Measurements from ENCODE around the gene FGF12. TPM values are rescaled to one million over a fixed set of nuclear protein-coding genes. Genes with fewer than 3 reads are reported as not detected.

The FGF12 gene
- total RNA-seq, 1 donor from 2014 or later: 7.0 TPM

DNA sequence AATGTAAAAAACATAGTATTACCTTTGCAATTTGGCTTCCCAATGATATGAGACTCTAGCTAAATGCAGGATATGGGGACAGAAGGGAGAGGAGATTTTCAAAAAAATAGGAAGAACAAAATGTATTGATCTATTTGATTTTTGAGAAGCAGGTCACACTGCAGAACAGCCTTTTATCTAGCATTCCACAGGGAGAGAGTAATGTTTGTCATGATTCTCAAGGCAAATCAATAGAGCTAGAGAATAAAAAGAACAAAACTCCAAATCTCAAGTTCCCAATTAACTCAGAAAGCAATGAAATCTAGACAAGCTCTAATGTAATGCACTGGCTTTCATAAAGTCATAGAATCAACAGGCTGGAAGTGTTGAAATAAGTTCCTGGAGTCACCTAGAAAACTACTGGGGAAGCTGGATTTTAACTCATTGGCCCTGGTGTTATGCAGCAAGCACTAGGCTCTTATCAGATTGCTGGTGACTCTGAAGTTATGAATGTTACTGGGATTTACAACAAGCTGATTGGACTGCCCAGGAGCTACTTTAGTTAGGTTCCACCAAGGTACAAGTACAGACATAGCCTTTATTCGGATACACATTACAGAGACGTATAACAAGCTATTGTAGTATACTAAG lies 442.8 kb downstream of the FGF12 start:
- no peaks in the 10 kb centered on the region for H3K9me3 ChIP-seq (ENCODE audit: low read depth)
- TF ChIP-seq EZH2 (IDR thresholded peaks at IDR 0.05) (no peak), EZH2phosphoT487 (IDR thresholded peaks at IDR 0.05) (no peak)
- TF ChIP-seq, protein P1, sequence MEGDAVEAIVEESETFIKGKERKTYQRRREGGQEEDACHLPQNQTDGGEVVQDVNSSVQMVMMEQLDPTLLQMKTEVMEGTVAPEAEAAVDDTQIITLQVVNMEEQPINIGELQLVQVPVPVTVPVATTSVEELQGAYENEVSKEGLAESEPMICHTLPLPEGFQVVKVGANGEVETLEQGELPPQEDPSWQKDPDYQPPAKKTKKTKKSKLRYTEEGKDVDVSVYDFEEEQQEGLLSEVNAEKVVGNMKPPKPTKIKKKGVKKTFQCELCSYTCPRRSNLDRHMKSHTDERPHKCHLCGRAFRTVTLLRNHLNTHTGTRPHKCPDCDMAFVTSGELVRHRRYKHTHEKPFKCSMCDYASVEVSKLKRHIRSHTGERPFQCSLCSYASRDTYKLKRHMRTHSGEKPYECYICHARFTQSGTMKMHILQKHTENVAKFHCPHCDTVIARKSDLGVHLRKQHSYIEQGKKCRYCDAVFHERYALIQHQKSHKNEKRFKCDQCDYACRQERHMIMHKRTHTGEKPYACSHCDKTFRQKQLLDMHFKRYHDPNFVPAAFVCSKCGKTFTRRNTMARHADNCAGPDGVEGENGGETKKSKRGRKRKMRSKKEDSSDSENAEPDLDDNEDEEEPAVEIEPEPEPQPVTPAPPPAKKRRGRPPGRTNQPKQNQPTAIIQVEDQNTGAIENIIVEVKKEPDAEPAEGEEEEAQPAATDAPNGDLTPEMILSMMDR (IDR thresholded peaks at IDR 0.05): no peak
- H3K4me3 Mint-ChIP-seq: no peak overlapping the region
- H4K20me1 ChIP-seq (ENCODE audit: low read depth): no peaks in the 10 kb centered on the region
- no peak overlapping the region for H2AFZ ChIP-seq (replicated peaks)
- H3K27me3 ChIP-seq: no peaks in the 10 kb centered on the region
- no peak for DNase-seq (ENCODE audit: low spot score)
- peaks cover 4% of the 10 kb centered on the region for H3K36me3 Mint-ChIP-seq
- H3K4me2 ChIP-seq: no peak overlapping the region
- peaks cover 25% of the 10 kb centered on the region for H3K4me1 Mint-ChIP-seq
- H3K4me1 ChIP-seq: no peaks in the 10 kb centered on the region
- no peaks in the 10 kb centered on the region for H3F3A ChIP-seq (ENCODE audit: low read depth)
- H3K9me3 Mint-ChIP-seq: peaks cover 3% of the 10 kb centered on the region
- H3K9ac ChIP-seq: no peak overlapping the region
- H3K27ac ChIP-seq: no peak overlapping the region
- H3K79me2 ChIP-seq (ENCODE audit: low read depth): no peaks in the 10 kb centered on the region
- no peaks in the 10 kb centered on the region for H3K27me3 Mint-ChIP-seq (ENCODE audit: insufficient read depth, low read depth)
- no peak overlapping the region for H3K27ac Mint-ChIP-seq
- H3K36me3 ChIP-seq: no peaks in the 10 kb centered on the region
- H3K4me3 ChIP-seq: no peak overlapping the region

GRCh38 chr3:192281207-192281880 lies 446.0 kb downstream of the FGF12 start:
- Mint-ChIP-seq H3K4me1 (peaks cover 25% of the 10 kb centered on the region), H3K4me3 (no peak overlapping the region), H3K9me3 (no peaks in the 10 kb centered on the region), H3K36me3 (no peaks in the 10 kb centered on the region), H3K27ac (peak overlapping the region; percentile 62), H3K27me3 (ENCODE audit: insufficient read depth, low read depth) (no peaks in the 10 kb centered on the region)
- Histone ChIP-seq H3K27ac (no peak overlapping the region), H3K4me2 (no peak overlapping the region), H4K20me1 (ENCODE audit: low read depth) (no peaks in the 10 kb centered on the region), H3K9me3 (ENCODE audit: low read depth) (no peaks in the 10 kb centered on the region), H3K27me3 (no peaks in the 10 kb centered on the region), H3K36me3 (no peaks in the 10 kb centered on the region), H3K79me2 (ENCODE audit: low read depth) (no peaks in the 10 kb centered on the region), H3K9ac (no peak overlapping the region), H3K4me1 (no peaks in the 10 kb centered on the region), H3F3A (ENCODE audit: low read depth) (no peaks in the 10 kb centered on the region), H2AFZ (replicated peaks) (no peak overlapping the region), H3K4me3 (no peak overlapping the region)
- peak; percentile 34 for DNase-seq (ENCODE audit: low spot score)
- TF ChIP-seq, protein P1 (IDR thresholded peaks at IDR 0.05): no peak
- no peak for TF ChIP-seq EZH2 (IDR thresholded peaks at IDR 0.05)
- no peak for TF ChIP-seq EZH2phosphoT487 (IDR thresholded peaks at IDR 0.05)

- Histone ChIP-seq H3K4me3 (no peak overlapping the region), H4K20me1 (ENCODE audit: low read depth) (no peaks in the 10 kb centered on the region), H3K36me3 (no peaks in the 10 kb centered on the region), H3K9me3 (ENCODE audit: low read depth) (no peaks in the 10 kb centered on the region), H3K27ac (no peak overlapping the region), H3F3A (ENCODE audit: low read depth) (no peaks in the 10 kb centered on the region), H3K4me2 (no peak overlapping the region), H3K27me3 (no peaks in the 10 kb centered on the region), H3K9ac (no peak overlapping the region), H2AFZ (replicated peaks) (no peak overlapping the region), H3K4me1 (no peaks in the 10 kb centered on the region), H3K79me2 (ENCODE audit: low read depth) (no peaks in the 10 kb centered on the region)
- TF ChIP-seq, protein P1 (IDR thresholded peaks at IDR 0.05): no peak
- TF ChIP-seq EZH2 (IDR thresholded peaks at IDR 0.05): no peak
- no peak for TF ChIP-seq EZH2phosphoT487 (IDR thresholded peaks at IDR 0.05)
- no peaks in the 10 kb centered on the region for H3K9me3 Mint-ChIP-seq
- no peak for DNase-seq (ENCODE audit: low spot score)
- H3K27ac Mint-ChIP-seq: no peak overlapping the region
- no peaks in the 10 kb centered on the region for H3K27me3 Mint-ChIP-seq (ENCODE audit: insufficient read depth, low read depth)
- H3K4me1 Mint-ChIP-seq: peaks cover 25% of the 10 kb centered on the region
- H3K36me3 Mint-ChIP-seq: no peaks in the 10 kb centered on the region
- no peak overlapping the region for H3K4me3 Mint-ChIP-seq
These were observed 447.7 kb downstream of the FGF12 start for GRCh38 chr3:192279664-192280063.
